Pons (tissue), 1 donor: ENCODE measurements around the gene CRTAC1.

Experiments used
- DNase-seq: peaks from one replicate; pipeline ENCODE4 v3.0.0-alpha.2; 2016; ENCODE audit warnings: low spot score

The CRTAC1 gene

DNA sequence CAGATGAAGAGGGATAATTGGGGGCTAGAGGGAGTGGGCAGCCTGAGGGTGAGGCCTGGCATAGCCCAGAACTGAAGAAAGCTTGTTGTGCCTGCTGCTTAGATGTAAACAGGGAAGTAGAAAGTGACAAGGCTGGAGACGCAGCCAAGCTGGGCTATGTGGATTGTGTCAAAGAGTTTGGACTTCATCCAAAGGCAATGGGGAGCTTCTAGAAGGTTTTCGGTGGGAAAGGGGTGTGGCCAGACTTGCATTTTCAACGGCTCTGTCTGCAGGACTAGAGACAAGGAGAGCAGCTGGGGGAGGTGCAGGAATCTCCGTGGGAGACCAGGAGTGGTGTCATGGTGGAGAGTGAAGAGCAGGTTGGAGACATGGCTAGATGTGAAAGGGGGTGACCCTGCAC is 132.0 kb downstream of the CRTAC1 start:
- DNase-seq: no peak

DNA sequence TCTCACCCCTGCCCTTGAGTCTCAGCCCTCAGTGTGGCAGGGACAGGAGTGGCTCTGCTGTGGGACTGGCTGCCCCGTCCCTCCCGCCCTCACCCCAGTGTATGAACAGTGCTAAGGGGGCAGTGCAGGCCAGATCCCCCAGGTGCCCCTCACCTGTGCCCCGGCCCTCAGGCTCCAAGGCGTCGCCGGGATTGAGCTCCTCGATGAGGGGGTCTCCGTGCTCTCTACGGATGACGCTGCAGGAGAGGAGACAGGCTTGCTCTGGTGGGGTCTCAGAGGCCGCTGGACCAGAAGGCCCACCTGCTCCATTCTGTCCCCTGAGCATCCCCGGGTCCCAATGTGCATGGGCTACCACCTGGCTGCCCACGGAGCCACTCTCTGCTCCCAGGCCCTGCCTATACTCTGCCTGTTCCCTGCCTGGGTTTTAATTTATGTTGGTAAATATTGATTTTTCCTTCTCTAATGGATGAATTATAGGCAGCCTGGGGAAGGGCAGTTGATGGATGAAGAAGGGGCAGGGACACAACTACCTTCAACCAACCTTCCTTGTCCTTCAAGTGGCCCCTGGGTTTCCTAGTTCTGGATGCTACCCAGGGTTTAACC is 133.6 kb downstream of the CRTAC1 start:
- DNase-seq: no peak

DNA sequence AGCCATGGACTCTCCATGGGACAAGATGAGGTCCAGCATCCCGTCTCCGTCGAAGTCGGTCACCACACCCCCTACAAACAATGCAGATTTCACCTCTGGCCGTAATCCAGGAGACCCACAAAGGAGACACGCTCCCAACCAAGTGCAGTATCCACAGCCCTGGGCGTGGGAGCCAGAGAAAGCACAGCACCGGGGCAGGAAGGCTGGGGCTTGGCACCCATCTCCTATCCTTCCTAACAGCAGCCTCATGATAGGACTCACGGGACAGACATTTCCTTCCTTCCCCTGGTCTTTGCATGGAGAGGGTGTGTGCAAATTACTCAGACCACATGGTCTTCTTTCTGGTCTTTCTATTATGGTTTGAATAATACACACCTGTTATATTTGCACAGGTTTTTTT is 134.5 kb downstream of the CRTAC1 start:
- no peak for DNase-seq

DNA sequence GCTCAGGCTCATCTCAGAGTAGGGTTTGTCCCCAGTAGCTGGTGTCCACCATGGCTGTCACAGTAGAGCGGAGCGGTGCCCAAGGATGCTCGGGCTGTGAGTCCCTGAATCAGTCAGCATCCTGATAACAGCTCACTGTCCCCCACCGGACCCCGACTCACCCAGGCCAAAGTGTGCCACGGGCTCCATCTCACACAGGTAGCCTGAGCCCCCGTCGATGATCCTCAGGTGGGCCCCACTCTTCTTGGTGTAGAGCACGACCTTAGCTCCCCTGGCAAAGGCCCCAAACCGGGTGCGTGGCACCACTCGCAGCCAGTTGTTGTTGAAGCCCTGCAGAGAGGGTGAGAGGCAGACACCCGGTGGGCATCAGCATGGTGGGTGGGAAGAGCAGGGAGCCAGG is 135.3 kb downstream of the CRTAC1 start:
- no peak for DNase-seq

DNA sequence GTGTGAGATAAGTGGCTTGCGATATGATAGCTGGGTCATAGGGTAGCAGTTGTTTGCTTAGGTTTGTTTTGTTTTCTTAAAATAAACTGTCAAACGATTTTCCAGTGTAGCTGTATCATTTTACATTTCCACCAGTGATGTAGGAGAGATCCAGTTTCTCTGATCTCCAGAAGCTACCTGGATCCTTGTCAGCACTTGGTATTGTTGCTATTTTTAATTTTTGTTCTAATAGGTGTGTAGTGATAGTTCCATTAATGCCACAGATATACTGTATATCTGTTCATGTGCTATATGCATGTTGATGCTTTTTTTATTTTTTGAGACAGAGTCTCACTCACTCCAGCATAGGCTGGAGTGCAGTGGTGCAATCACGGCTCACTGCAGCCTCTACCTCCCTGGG is 136.3 kb downstream of the CRTAC1 start:
- no peak for DNase-seq

DNA sequence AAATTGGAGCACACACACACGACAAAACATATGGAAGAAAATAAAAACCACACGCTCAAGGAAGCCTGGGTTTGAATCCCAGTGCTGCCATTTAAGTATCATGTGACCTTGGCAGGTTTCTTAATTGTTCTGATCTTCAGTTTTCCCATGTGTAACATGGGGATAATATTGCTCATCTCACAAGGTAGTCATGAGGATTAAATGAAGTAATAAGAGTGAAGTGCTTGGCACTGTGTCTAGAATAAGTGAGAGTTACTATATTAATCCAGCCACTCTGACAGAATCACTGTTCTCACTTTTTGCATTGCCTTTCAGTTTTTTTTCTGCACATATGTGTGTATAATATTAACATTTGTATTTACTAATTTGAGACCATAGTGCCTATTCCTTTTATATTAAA is 137.5 kb downstream of the CRTAC1 start:
- no peak for DNase-seq

DNA sequence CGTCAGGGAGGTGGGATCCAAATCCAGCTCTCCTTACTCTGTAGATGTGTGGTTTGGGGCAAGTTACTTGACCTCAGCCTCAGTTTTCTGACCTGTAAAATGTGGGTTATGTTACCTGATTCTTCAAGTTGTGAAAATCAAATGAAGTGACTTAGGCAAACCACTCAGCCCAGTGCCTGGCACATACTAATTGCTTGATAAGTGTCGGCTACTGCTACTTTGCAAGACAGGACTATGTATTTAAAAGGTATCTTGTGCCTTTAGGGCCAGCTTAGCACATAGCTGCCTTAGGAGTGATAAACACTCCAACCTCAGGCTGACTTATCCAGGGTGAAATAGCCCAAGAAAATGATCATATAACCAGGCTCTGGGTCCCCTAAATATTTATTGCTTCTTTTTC is 137.9 kb downstream of the CRTAC1 start:
- no peak for DNase-seq

DNA sequence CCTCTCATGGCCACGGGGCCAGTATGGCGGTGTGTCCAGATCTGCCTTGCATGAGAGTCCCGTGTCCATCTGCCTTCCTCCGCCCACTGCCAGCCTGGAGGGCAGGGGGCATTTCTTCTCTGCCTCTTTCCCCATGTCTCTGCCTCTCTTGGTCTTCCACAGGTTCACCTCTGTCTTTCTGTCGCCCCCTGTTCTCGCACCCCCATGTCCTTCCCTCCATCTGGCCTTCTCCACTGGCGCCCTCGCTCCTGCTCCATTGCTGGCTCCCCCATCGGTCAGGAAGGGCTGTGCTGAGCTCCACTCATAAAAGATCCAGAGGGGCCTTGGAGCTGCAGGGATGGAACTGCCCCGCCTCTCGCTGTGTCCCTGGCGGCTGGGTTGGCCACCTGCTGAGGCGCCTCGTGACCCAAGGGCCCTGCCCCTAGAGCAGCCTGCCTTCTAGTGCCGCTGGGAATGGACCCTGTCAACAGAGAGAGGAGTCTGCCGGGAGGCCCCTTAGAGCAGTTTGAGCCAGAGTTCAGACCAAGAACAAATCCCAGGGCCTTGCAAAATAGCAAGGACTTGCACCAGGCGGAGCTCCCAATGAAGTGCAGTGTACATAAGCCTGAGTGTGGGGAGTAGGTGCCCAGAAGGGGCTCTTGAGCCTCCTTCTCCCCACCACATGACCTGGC is 138.8 kb downstream of the CRTAC1 start:
- no peak for DNase-seq

DNA sequence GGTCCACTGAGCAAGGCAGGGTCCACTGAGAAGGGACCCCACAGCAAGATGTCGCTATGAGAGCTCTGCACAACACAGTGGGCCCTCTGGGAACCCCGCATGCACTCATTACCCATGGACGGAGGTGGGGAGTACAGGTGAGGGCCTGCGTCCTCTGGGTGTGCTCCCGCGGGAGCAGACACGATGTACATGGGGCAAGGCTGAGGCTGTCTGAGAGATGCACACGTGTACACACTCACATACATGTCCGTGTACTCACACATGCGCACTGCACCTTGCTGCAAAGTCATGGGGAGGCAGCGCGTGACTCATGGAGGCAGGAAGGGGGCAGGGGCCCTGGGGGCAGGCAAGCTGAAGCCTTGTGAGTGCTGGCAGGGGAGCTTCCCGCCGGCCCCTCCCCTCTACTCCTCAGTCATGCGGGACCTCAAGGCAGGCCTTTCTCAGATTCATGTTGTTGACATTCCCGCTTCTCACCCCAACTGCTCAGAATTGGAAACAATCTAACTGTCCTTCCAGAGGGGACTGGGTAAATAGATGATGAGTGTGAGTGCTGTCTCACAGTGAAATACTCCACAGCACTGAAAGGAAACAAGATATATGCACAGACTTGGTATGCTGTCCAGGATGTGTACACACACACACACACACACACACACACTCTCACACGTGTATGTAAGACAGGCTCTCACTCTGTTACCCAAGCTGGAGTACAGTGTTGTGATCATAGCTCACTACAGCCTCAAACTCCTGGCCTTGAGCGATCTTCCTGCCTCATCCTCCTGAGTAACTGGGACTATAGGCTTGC is 140.8 kb downstream of the CRTAC1 start:
- no peak for DNase-seq

DNA sequence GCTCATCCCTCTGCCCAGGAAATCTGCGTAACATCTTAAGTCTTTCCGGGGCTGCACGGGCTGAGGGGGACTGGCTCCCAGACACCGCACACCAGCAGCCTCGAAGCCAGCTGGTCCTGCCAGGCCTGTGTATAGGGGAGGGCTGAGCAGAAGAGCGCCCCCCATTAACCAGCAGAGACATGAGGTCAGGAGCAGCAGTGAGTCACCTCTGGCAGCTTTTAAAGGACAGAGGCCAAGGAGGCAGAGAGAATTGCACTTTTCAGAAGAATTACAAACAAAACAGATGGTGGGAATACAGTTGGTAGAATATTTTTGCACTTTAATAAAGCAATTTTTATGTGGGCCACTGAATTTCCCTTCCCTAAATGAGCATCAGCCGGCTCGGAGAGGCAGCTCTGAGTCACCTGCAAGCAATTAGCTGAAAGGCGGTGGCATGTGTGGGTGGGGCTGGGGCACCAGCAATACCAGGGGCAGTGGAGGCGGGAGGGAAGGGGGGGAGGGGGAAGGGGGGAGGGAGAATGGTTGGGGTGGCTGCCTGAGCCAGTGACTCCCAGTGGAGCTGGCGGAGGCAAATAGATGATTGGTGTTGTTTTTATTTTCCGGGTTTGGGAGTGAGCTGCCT is 141.7 kb downstream of the CRTAC1 start:
- no peak for DNase-seq

DNA sequence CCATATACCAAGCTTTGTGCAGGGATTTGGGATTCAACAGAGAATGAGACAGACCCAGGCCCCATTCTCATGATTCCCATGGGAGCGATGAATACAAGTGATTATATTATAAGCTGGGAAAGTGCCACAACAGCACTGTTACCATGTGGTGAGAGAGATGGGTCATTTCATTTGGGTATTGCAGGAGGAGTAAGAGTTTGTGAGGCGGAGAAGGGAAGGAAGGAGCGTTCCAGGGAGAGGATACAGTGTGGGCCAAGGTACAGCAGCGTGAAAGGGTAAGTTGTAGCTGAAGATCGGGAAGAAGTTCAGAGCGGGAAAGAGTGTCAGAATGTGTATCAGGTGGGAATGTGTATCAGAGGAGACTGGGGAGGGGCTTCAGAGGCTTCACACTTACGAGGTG is 142.3 kb downstream of the CRTAC1 start:
- DNase-seq: no peak

DNA sequence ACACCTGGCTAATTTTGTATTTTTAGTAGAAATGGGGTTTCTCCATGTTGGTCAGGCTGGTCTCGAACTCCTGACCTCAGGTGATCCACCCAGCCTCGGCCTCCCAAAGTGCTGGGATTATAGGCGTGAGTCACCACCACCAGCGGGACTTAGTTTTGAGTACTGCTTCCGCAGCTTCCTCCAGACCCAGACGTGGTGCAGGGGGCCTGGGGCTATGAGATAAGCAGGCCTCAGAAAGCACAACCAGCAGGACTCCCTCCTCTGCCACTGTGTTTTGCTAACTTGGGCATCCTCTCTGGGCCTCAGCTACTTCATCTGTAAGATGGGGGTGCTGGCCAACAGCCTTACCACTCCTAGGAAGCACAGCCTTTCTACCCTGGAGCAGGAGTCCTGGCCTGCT is 143.0 kb downstream of the CRTAC1 start:
- no peak for DNase-seq

DNA sequence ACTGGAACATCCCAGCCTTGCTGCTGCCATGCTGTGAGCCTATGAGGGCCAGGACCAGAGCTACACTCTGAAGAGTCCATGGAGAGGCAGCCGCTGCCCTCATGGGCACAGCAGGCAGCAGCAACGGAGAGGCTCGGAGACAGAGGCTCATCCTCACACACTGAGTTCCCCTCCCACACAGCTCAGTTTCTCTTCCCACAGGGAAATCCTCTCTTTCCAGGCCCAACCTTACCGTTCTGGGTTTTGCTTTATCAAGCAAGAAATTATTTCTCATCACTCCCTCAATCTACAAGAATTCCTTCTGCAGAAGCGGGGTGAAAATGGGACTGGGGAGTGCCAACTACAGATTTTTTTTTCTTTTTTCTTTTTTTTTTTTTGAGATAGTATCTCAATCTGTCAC is 144.1 kb downstream of the CRTAC1 start:
- no peak for DNase-seq

DNA sequence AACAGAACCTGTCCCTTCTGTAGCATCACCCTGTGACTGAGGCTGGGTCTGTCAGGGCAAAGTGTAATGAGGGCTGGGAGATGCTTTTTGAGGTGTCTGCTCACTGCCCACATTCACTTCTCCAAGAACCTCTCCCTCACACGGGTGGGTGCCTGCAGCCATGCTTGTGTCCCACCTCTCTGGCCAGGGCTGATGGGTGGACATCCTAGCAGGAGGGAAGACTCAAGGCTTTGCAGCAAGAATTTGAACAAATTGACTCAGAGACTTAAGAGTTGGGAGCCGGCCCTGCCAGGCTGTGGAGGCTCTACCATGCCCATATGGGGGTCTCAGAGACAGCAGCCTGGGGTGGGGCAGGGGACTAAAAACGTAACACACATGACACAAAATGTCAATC is 147.3 kb downstream of the CRTAC1 start:
- DNase-seq: no peak

DNA sequence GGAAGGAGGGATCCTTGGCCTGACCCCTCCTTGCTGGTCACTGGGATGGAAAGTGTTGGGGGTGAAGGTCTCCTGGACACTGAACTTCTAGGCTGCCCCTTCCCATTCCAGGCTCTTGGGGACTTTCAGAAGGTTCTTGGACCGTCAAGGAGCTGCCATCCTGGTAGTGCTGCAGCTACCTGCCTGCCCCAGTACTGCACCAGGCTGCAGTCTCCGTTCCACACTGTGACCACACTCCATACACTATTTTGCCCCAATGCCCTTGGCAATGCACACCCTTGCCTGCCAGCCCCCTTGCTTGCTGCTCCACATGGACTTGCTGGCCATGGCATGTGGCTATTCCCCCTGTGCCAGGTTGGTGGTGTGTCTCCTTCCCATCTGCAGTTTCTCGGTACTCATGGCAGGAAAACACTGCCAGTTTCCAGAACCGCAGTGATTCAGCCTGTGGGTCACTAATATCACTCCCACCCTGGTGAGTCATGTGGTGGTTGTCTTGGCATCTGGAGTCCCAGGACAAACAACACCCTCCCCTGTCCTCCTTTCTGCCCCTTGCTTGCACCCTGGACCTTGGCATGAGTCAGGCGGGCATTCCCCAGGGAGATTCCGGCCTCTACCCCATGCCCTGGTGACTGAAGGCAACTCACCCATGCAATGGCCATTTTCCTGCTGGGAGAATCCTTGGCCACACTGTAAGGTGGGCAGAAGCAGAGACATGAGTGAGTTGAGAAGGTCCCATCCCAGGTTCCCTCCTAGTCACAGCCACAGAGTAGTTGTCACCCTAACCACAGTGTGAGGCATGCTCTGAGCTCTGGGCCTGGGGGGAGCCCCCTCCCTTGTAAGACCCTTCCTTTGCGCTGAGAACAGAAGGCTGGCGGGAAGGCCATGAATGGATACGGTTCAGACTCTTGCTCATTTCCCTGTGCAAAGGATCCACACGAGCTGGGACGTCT is 148.0 kb downstream of the CRTAC1 start:
- DNase-seq: no peak

DNA sequence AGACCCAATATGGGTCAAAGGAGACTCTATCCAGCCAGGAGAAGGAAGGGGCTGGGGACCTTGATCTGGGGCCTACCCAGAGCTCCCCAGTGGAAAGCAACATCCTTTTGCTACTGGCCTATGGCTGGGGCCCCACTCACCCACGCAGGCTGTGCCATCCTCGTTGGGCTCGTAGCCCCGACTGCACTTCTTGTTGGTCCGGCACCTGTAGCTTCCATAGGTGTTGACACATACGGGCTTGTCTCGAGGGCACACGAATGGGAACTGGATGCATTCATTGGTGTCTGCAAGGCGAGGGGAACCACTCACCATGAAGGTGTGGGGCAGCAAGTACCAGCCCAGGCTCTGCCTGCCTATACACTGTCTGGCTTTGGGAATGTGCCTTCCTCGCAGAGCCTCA is 150.3 kb downstream of the CRTAC1 start:
- no peak for DNase-seq

DNA sequence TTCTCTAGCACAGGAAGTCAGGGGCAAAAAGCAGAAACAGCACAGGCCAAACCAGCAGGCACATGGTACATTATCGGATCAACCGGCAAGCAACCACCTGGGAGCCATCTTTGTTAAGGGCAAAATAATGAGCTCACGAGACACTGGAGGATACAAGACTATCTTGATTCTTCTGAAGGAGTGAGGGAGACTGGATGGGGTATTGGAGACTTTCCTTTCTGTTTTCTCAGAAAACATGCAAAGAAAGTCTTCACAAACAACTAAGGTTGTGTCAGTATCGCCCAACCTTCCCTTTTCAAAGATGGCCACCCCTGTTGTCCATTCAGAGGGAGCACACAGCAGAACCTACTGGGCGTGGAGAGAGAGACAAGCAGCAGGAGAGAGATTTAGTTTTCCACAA is 151.2 kb downstream of the CRTAC1 start:
- DNase-seq: no peak

DNA sequence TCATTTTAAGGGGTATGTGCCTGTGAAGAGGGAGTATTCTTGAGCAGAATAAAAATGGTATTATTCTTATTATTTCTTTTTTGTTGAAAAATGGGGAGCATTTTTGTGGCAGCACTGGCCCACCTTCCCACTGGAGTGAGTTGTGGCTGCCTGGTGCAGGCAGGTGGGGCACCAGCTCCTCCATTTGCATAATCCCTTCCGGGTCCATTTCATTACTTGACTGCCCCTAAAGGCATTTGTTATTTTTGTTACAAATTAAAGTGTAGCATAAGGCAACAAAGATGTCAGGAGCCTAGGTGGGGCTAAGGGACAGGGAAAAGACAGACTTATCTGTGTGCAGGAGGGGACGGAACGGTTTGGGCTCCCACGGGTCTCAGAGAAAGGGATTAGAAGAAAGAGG is 154.0 kb downstream of the CRTAC1 start:
- no peak for DNase-seq

DNA sequence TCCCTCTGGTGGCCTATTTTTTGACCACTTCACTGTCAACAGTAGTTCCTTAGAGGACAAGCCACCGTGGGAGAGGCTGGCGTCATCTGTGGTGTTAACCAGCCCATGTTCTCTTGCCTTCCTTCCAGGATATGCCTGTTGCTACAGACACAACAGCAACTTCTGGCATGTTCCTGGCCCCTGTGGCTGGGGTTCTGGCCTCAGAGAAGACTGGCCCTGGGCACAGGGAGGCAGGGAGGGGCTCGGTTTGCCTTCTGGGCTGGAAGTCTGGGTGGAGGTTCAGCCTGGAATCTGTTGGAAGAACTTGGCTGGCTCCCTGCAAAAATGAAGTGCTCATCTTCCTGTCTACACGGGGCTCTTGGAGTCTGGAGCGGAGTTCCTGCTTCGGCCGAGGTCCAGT is 155.0 kb downstream of the CRTAC1 start:
- no peak for DNase-seq

DNA sequence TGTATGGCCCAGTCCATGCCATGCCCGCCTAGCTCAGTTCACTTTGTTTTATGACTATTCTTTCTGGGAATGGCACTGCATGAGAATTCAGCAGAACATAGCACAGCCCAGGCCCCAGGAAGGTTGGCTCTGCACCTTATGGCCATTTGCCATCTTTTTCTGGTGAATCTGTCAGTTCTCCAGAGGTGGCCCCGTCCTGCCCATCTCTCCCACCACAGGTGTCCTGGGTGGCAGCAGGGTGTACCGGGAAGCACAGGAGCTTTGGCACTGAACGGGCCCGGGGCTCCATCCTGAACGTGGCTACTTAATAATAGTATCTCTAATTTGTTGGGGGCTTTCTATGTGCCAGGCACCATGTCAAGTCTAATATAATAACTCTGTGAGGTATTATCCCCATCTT is 156.1 kb downstream of the CRTAC1 start:
- DNase-seq: no peak

DNA sequence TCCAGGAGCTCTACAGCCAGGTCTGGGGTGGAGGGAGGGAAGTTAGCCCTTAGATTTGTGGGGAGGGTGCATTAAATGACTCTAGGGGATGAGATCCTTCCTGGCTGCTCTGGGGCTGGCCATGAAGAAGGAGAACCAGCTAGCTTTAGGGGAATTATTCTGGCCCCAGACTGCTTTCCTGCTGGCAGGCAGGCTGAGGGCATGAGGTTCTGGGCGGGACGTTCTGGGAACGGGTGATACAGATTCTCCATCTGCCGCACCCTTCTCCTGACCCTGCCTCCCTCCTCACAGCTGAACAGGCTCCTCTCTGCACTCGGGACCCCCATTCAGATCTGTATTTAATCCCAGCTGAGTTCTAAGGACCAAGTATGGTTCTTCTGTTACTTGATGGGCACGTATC is 156.9 kb downstream of the CRTAC1 start:
- no peak for DNase-seq

DNA sequence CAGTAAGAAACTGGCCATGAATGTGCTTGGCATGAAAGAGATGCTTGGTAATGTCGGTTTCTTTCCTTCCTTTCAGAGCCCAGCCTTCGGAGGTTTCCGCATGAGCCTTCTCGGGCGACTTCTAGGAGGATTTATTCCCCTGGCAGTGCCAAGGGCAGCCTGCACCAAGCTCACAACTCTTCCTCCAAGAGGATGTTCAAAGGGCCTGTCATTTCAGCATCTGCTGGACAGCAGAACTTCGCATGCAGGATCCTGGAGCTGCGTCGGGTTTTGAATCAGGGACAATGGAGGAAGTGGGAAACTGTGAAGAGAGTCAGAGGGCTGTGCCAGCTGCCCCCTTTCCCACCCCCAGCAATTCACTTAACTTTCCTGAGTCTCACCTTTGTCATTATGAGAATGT is 159.4 kb downstream of the CRTAC1 start:
- DNase-seq: no peak
